ENCODE results near the gene CNNM2. TPM values are rescaled to one million over a fixed set of nuclear protein-coding genes. Genes with fewer than 3 reads are reported as not detected.
"Not testable (repeated sequence)": the region's sequence is repeated elsewhere in the genome, so short reads cannot be mapped to it uniquely, and the experiment has no call there.

Gene CNNM2
- total and polyA plus RNA-seq, 4 donors, result 3.0 to 18.3 (median 7.8) TPM

- 96 to 99% methylated on average over 4 of the region's 4 CpGs for WGBS, 2 donors
- Histone ChIP-seq H3K36me3 (ENCODE audit: control insufficient read depth in 4 of 4, insufficient read depth in 4 of 4, low read length in 4 of 4) (peaks cover 2 to 10% (median 6%) of the 10 kb centered on the region in 4 donors), H3K9me3 (ENCODE audit: control insufficient read depth in 4 of 4, insufficient read depth in 3 of 4, low read length in 3 of 4) (no peaks in the 10 kb centered on the region), H3K4me1 (ENCODE audit: control insufficient read depth in 5 of 5, insufficient read depth in 5 of 5, low read length in 5 of 5) (no peaks in the 10 kb centered on the region), H3K27me3 (ENCODE audit: control insufficient read depth in 3 of 3, insufficient read depth in 3 of 3, low read length in 2 of 3) (no peaks in the 10 kb centered on the region), H3K9ac (ENCODE audit: insufficient read depth in 1 of 2, low read length in 2 of 2) (no peak overlapping the region), H3K27ac (ENCODE audit: low read depth in 1 of 2, low read length in 1 of 2) (no peak overlapping the region), H3K4me3 (no peak overlapping the region)
- ATAC-seq (ENCODE audit: insufficient read depth, low FRiP score) (no peak), DNase-seq (no peak)
- TF ChIP-seq CTCF (IDR thresholded peaks at IDR 0.05; ENCODE audit: control extremely low read depth, extremely low read depth), result no peak
These were observed 146.9 kb downstream of the CNNM2 start for GRCh38 chr10:103064956-103065355.

GRCh38 chr10:103066141-103067098, 148.3 kb downstream of the CNNM2 start:
- no peaks in the 10 kb centered on the region for H3K9me3 ChIP-seq (ENCODE audit: control insufficient read depth in 4 of 4, insufficient read depth in 3 of 4, low read length in 3 of 4)
- no peaks in the 10 kb centered on the region for H3K27me3 ChIP-seq (ENCODE audit: control insufficient read depth in 3 of 3, insufficient read depth in 3 of 3, low read length in 2 of 3)
- WGBS, 2 donors, result 93 to 96% methylated on average over 16 of the region's 16 CpGs
- no peak for DNase-seq
- peaks cover 2 to 10% (median 6%) of the 10 kb centered on the region in 4 donors for H3K36me3 ChIP-seq (ENCODE audit: control insufficient read depth in 4 of 4, insufficient read depth in 4 of 4, low read length in 4 of 4)
- no peak for TF ChIP-seq CTCF (IDR thresholded peaks at IDR 0.05; ENCODE audit: control extremely low read depth, extremely low read depth)
- H3K27ac ChIP-seq (ENCODE audit: low read depth in 1 of 2, low read length in 1 of 2), result no peak overlapping the region
- no peak overlapping the region for H3K4me3 ChIP-seq
- H3K4me1 ChIP-seq (ENCODE audit: control insufficient read depth in 5 of 5, insufficient read depth in 5 of 5, low read length in 5 of 5), result no peaks in the 10 kb centered on the region
- H3K9ac ChIP-seq (ENCODE audit: insufficient read depth in 1 of 2, low read length in 2 of 2), result no peak overlapping the region
- no peak for ATAC-seq (ENCODE audit: insufficient read depth, low FRiP score)

GRCh38 chr10:103067099-103067477, 149.0 kb downstream of the CNNM2 start:
- H3K9me3 ChIP-seq (ENCODE audit: control insufficient read depth in 4 of 4, insufficient read depth in 3 of 4, low read length in 3 of 4); H3K4me3 ChIP-seq; H3K27me3 ChIP-seq (ENCODE audit: control insufficient read depth in 3 of 3, insufficient read depth in 3 of 3, low read length in 2 of 3); H3K9ac ChIP-seq (ENCODE audit: insufficient read depth in 1 of 2, low read length in 2 of 2); DNase-seq; ATAC-seq (ENCODE audit: insufficient read depth, low FRiP score); H3K4me1 ChIP-seq (ENCODE audit: control insufficient read depth in 5 of 5, insufficient read depth in 5 of 5, low read length in 5 of 5); H3K27ac ChIP-seq (ENCODE audit: low read depth in 1 of 2, low read length in 1 of 2): not testable (repeated sequence)
- peaks cover 2 to 12% (median 6%) of the 10 kb centered on the region in 4 donors for H3K36me3 ChIP-seq (ENCODE audit: control insufficient read depth in 4 of 4, insufficient read depth in 4 of 4, low read length in 4 of 4)
- WGBS, 2 donors, result 92 to 94% methylated on average over 4 of the region's 4 CpGs

- Histone ChIP-seq H3K36me3 (ENCODE audit: control insufficient read depth in 4 of 4, insufficient read depth in 4 of 4, low read length in 4 of 4) (peaks cover 2 to 12% (median 6%) of the 10 kb centered on the region in 4 donors), H3K27me3 (ENCODE audit: control insufficient read depth in 3 of 3, insufficient read depth in 3 of 3, low read length in 2 of 3) (no peaks in the 10 kb centered on the region), H3K4me1 (ENCODE audit: control insufficient read depth in 5 of 5, insufficient read depth in 5 of 5, low read length in 5 of 5) (no peaks in the 10 kb centered on the region), H3K9me3 (ENCODE audit: control insufficient read depth in 4 of 4, insufficient read depth in 3 of 4, low read length in 3 of 4) (no peaks in the 10 kb centered on the region), H3K4me3 (no peak overlapping the region), H3K9ac (ENCODE audit: insufficient read depth in 1 of 2, low read length in 2 of 2) (no peak overlapping the region), H3K27ac (ENCODE audit: low read depth in 1 of 2, low read length in 1 of 2) (no peak overlapping the region)
- DNase-seq (no peak), ATAC-seq (ENCODE audit: insufficient read depth, low FRiP score) (no peak)
- no peak for TF ChIP-seq CTCF (IDR thresholded peaks at IDR 0.05; ENCODE audit: control extremely low read depth, extremely low read depth)
- 94 to 95% methylated on average over 2 of the region's 2 CpGs for WGBS, 2 donors
These were observed 149.4 kb downstream of the CNNM2 start for GRCh38 chr10:103067484-103067883.
